ENCODE results near the gene TNFAIP8L3. TPM values are rescaled to one million over a fixed set of nuclear protein-coding genes. Genes with fewer than 3 reads are reported as not detected.

TNFAIP8L3 gene
- total RNA-seq, 1 donor from 2014 or later = 6.5 TPM

Other genes starting within 250 kb of the TNFAIP8L3 start
- 14.2 TPM for gene AP4E1, start 186.2 kb downstream of the TNFAIP8L3 start, total RNA-seq
- gene CYP19A1, start 243.7 kb upstream of the TNFAIP8L3 start, total RNA-seq = 3.0 TPM
- gene GLDN, start 246.7 kb upstream of the TNFAIP8L3 start, total RNA-seq = 3.0 TPM